Measurements from ENCODE around the gene NRM. TPM values are rescaled to one million over a fixed set of nuclear protein-coding genes. Genes with fewer than 3 reads are reported as not detected.
A peak's percentile ranks its signal among the peaks of the same experiment; 100 is the strongest.

The NRM gene
- total RNA-seq, 1 donor = 3.5 TPM

GRCh38 chr6:30682143-30683117, 8.4 kb downstream of the NRM start:
- peak; percentile 88 for DNase-seq (ENCODE audit: low read depth)
- TF ChIP-seq CTCF (IDR thresholded peaks at IDR 0.05; ENCODE audit: insufficient read depth, low read depth, low read length) = no peak
- peak overlapping the region; percentile 91 for H3K4me3 ChIP-seq (ENCODE audit: low read depth, low read length)

GRCh38 chr6:30681766-30682142, 9.0 kb downstream of the NRM start:
- DNase-seq (ENCODE audit: low read depth) = no peak
- H3K4me3 ChIP-seq (ENCODE audit: low read depth, low read length) = peak overlapping the region; percentile 91
- no peak for TF ChIP-seq CTCF (IDR thresholded peaks at IDR 0.05; ENCODE audit: insufficient read depth, low read depth, low read length)

- DNase-seq (ENCODE audit: low read depth) = no peak
- no peak for TF ChIP-seq CTCF (IDR thresholded peaks at IDR 0.05; ENCODE audit: insufficient read depth, low read depth, low read length)
- peak overlapping the region; percentile 22 for H3K4me3 ChIP-seq (ENCODE audit: low read depth, low read length)
Measured at GRCh38 chr6:30679765-30680535, 10.8 kb downstream of the NRM start.

- DNase-seq (ENCODE audit: low read depth) = peak; percentile 84
- TF ChIP-seq CTCF (IDR thresholded peaks at IDR 0.05; ENCODE audit: insufficient read depth, low read depth, low read length) = peak; percentile 97
- H3K4me3 ChIP-seq (ENCODE audit: low read depth, low read length) = peak overlapping the region; percentile 21
Measured at GRCh38 chr6:30678964-30679726, 11.6 kb downstream of the NRM start.

- TF ChIP-seq CTCF (IDR thresholded peaks at IDR 0.05; ENCODE audit: insufficient read depth, low read depth, low read length) = no peak
- no peak for DNase-seq (ENCODE audit: low read depth)
- H3K4me3 ChIP-seq (ENCODE audit: low read depth, low read length) = no peak overlapping the region
Measured at GRCh38 chr6:30676660-30677285, 14.0 kb downstream of the NRM start.
